GM23248 (cell line): ENCODE data around the gene WWOX.

ENCODE experiments used
- EZH2 ChIP-seq: fragments of 200-600 bp; sonication (generic); IDR thresholded peaks from 2 replicates; pipeline ENCODE4 v1.6.1; 2018; ENCODE audit warnings: antibody characterized with exemption, mild to moderate bottlenecking; ENCODE audit not compliant: insufficient read depth, poor library complexity, severe bottlenecking
- EZH2phosphoT487 ChIP-seq: fragments of 200-600 bp; sonication (generic); IDR thresholded peaks from 2 replicates; pipeline ENCODE4 v1.6.1; 2018; ENCODE audit warnings: antibody characterized with exemption, moderate library complexity, mild to moderate bottlenecking, low read depth; ENCODE audit not compliant: insufficient read depth

- TF ChIP-seq EZH2phosphoT487 (no peak), EZH2 (no peak)
These were observed 644.1 kb downstream of the WWOX start for GRCh38 chr16:78743556-78743955.
